ENCODE data around the gene CFLAR.

The CFLAR gene

DNA sequence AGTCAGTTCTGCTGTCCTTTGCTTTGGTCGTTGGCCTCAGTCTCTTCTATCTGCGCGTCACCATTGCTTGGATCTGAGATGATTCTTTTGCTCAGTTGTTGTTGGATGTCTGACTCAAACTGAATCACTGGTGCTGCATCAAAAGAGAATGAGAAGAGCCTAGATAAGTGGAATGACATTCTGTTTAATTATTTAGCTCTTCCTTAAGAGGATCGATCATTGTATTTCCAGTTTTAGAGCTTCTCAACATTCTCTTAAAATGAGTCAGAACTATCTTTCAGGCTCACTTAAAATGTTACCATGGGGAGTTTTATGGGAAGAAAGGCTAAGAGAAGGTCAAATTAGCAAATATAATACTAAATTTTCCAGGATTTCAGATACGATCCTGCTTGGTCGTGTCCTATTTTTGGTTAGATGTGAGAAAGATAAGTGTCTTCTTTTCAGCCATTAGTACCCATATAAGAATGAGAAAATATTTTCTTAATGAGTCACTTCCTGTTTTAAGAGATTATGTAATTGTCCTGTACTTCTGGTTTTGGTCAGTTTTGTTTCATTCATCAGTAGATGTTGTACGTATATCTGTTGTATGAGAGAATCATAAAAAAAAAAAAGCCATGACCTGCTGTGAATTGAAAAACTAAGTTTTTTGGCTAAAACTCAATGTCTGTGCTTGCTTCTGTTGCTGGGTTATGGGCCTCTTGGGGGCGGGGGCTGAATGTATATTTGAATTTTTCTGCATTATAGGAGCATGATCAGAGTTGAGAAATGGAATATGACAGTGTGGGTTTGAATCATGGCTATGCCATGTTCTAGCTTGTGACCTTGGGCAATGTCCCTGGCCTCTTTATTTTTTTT is 35.4 kb downstream of the CFLAR start:
- Histone ChIP-seq H3K27me3 (ENCODE audit: low read depth, low read length) (no peaks in the 10 kb centered on the region), H3K36me3 (ENCODE audit: control insufficient read depth in 1 of 2, insufficient read depth in 2 of 2, low read length in 2 of 2) (peaks cover 35 to 52% of the 10 kb centered on the region in 2 donors), H3K4me3 (ENCODE audit: low read depth in 1 of 2, low read length in 2 of 2) (no peak overlapping the region), H3K4me1 (ENCODE audit: control insufficient read depth in 1 of 2, insufficient read depth in 2 of 2, low read length in 2 of 2) (peaks cover 20 to 21% of the 10 kb centered on the region in 2 donors), H3K9me3 (ENCODE audit: control insufficient read depth in 1 of 2, low read length in 2 of 2) (no peaks in the 10 kb centered on the region), H3K27ac (ENCODE audit: low read length) (peak overlapping the region; percentile 90)

DNA sequence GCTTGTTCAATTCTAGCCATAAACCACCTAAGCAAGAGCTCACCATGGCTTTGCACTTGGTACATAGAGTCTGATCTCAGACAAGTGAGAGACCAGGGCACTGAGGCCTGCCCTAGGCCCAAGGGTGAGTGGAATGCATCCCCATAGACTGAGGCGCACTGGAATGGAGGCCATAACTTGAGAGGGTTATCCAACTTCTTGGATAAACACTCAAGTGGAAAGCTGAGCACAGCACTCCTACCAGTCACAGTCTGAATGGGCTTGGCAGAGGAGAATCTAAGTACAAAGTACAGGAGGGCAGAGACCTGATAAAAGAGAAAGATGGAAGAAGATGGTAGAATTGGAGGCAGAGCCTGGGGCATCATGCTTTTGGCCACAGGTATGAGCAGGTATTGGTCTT is 36.6 kb downstream of the CFLAR start:
- Histone ChIP-seq H3K4me1 (ENCODE audit: control insufficient read depth in 1 of 2, insufficient read depth in 2 of 2, low read length in 2 of 2) (peaks cover 20 to 21% of the 10 kb centered on the region in 2 donors), H3K27me3 (ENCODE audit: low read depth, low read length) (no peaks in the 10 kb centered on the region), H3K4me3 (ENCODE audit: low read depth in 1 of 2, low read length in 2 of 2) (no peak overlapping the region), H3K27ac (ENCODE audit: low read length) (peak overlapping the region; percentile 81), H3K9me3 (ENCODE audit: control insufficient read depth in 1 of 2, low read length in 2 of 2) (no peaks in the 10 kb centered on the region), H3K36me3 (ENCODE audit: control insufficient read depth in 1 of 2, insufficient read depth in 2 of 2, low read length in 2 of 2) (peaks cover 33 to 58% of the 10 kb centered on the region in 2 donors)

DNA sequence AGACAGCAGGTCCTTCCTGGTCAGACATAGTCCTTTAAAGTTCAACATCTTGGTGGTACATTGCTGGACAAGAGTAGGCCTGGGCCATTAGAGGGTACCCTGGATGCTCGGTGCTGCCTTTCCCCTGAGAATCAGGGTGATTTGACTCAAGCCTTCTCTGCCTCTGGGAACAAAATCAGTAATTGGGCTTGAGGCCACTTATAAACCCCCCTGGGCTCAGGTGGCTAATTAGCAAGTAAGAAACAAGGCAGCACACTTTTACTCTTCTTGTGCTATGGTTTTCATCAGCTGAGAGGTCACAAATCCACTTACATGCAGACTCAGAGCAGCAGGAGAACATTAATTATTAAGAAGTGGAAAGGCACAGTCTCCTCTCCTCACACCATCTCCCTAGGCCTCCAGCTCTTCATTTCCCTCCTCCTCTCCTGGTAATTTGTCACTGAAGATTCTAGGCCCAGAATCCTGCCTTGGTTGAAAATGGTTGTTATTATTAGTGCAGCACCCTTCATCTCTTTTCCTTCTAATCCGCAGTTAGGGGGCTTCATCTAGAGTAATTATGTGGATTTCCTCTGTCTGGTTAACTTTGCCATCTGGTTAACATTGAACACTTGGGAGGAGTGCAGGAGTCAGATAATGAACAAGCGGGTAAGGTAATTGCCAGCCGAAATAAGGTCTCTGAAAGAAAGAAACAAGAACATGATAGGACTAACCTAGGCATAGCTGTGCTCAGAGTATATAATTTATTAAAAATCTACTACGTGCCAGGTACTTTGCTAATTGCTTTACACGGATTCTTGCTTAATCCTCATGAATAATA is 37.2 kb downstream of the CFLAR start:
- Histone ChIP-seq H3K9me3 (ENCODE audit: control insufficient read depth in 1 of 2, low read length in 2 of 2) (no peaks in the 10 kb centered on the region), H3K36me3 (ENCODE audit: control insufficient read depth in 1 of 2, insufficient read depth in 2 of 2, low read length in 2 of 2) (peaks cover 33 to 65% of the 10 kb centered on the region in 2 donors), H3K27ac (ENCODE audit: low read length) (peak overlapping the region; percentile 81), H3K4me1 (ENCODE audit: control insufficient read depth in 1 of 2, insufficient read depth in 2 of 2, low read length in 2 of 2) (peaks cover 27% of the 10 kb centered on the region in 2 donors), H3K27me3 (ENCODE audit: low read depth, low read length) (no peaks in the 10 kb centered on the region), H3K4me3 (ENCODE audit: low read depth in 1 of 2, low read length in 2 of 2) (no peak overlapping the region)

DNA sequence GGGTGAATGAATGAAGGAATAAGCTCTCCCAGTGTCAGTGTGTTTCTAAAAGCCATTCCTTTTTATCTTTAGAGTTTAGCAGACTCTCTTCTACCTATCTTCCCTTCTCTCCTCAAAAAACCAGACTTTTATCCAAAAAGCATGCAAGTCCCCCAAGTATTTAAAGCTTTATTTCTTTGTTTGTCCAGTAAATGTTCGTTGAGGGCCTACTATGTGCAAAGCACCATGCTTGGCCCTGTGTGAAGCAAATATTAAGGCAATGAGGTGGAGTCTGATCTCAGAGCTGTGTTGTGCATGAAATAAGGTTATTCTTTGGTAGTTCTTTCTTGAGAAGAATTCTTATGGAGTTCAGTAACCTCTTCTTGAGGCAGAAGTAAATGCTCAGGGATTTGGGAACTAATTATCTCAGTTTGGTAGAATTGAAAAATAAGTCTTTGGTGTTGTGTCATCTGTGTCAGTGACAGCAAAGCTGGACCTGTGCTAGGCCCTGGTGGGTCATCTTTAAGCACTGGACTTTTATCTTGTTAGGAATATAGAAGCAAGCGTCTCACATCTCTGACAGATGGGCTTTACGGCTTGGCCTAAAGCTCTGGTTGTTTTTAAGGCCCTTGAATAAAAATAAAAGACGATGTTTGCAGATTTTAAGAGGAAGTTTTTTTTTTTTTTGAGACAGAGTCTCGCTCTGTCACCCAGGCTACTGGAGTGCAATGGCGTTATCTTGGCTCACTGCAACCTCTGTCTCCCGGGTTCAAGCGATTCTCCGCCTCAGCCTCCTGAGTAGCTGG is 38.8 kb downstream of the CFLAR start:
- Histone ChIP-seq H3K9me3 (ENCODE audit: control insufficient read depth in 1 of 2, low read length in 2 of 2) (no peaks in the 10 kb centered on the region), H3K27me3 (ENCODE audit: low read depth, low read length) (no peaks in the 10 kb centered on the region), H3K27ac (ENCODE audit: low read length) (peak overlapping the region; percentile 71), H3K4me3 (ENCODE audit: low read depth in 1 of 2, low read length in 2 of 2) (no peak overlapping the region), H3K4me1 (ENCODE audit: control insufficient read depth in 1 of 2, insufficient read depth in 2 of 2, low read length in 2 of 2) (peaks cover 25 to 26% of the 10 kb centered on the region in 2 donors), H3K36me3 (ENCODE audit: control insufficient read depth in 1 of 2, insufficient read depth in 2 of 2, low read length in 2 of 2) (peaks cover 38 to 62% of the 10 kb centered on the region in 2 donors)

DNA sequence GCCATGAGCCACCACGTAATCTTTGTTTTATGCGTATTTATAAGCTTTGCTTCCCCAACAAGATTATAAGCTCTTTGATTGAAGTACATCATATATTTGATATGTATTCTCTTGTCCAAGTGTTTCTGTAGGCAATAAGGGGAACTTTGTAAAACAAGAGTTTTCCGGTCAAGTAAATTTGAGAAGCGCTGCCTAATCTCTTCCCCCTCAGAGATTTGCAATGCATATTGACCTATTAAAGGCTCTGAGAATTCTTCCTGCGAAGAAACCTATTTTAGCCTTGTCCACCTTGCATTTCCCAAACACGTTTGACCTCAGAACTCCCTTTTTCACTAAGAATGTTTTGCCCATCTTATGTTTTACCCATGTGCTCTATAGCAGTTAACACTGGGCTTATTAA is 40.1 kb downstream of the CFLAR start:
- no peak overlapping the region for H3K27ac ChIP-seq (ENCODE audit: low read length)
- no peak overlapping the region for H3K4me3 ChIP-seq (ENCODE audit: low read depth in 1 of 2, low read length in 2 of 2)
- H3K36me3 ChIP-seq (ENCODE audit: control insufficient read depth in 1 of 2, insufficient read depth in 2 of 2, low read length in 2 of 2), result peaks cover 50 to 64% of the 10 kb centered on the region in 2 donors
- H3K27me3 ChIP-seq (ENCODE audit: low read depth, low read length), result no peaks in the 10 kb centered on the region
- no peaks in the 10 kb centered on the region for H3K9me3 ChIP-seq (ENCODE audit: control insufficient read depth in 1 of 2, low read length in 2 of 2)
- H3K4me1 ChIP-seq (ENCODE audit: control insufficient read depth in 1 of 2, insufficient read depth in 2 of 2, low read length in 2 of 2), result peaks cover 18 to 21% of the 10 kb centered on the region in 2 donors

- no peak overlapping the region for H3K4me3 ChIP-seq (ENCODE audit: low read depth in 1 of 2, low read length in 2 of 2)
- no peaks in the 10 kb centered on the region for H3K9me3 ChIP-seq (ENCODE audit: control insufficient read depth in 1 of 2, low read length in 2 of 2)
- peaks cover 16 to 18% of the 10 kb centered on the region in 2 donors for H3K4me1 ChIP-seq (ENCODE audit: control insufficient read depth in 1 of 2, insufficient read depth in 2 of 2, low read length in 2 of 2)
- H3K27ac ChIP-seq (ENCODE audit: low read length), result no peak overlapping the region
- no peaks in the 10 kb centered on the region for H3K27me3 ChIP-seq (ENCODE audit: low read depth, low read length)
- H3K36me3 ChIP-seq (ENCODE audit: control insufficient read depth in 1 of 2, insufficient read depth in 2 of 2, low read length in 2 of 2), result peaks cover 50 to 64% of the 10 kb centered on the region in 2 donors
Measured at GRCh38 chr2:201156640-201157039, 40.7 kb downstream of the CFLAR start.

DNA sequence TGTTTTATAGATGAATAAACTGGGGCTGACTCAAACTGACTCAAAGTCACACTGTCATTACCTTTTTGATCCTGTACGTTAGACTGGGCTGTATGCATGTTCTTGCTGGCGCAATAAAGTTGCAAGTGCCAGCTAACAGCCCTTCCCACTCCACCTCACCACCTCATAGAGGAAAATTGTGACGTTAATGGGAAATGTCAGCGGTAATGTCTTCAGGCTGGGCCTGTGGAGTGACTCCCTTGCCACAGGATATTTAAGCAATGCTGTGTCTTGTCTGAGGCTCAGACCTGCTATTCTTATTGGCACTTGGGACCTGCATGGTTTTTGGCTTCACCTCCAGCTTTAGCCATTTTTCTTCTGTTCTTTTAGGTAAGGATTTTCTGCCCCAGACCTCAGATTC is 41.7 kb downstream of the CFLAR start:
- peaks cover 13 to 14% of the 10 kb centered on the region in 2 donors for H3K4me1 ChIP-seq (ENCODE audit: control insufficient read depth in 1 of 2, insufficient read depth in 2 of 2, low read length in 2 of 2)
- H3K9me3 ChIP-seq (ENCODE audit: control insufficient read depth in 1 of 2, low read length in 2 of 2), result no peaks in the 10 kb centered on the region
- peak overlapping the region; percentile 80 for H3K27ac ChIP-seq (ENCODE audit: low read length)
- H3K27me3 ChIP-seq (ENCODE audit: low read depth, low read length), result no peaks in the 10 kb centered on the region
- no peak overlapping the region for H3K4me3 ChIP-seq (ENCODE audit: low read depth in 1 of 2, low read length in 2 of 2)
- H3K36me3 ChIP-seq (ENCODE audit: control insufficient read depth in 1 of 2, insufficient read depth in 2 of 2, low read length in 2 of 2), result peaks cover 49 to 69% of the 10 kb centered on the region in 2 donors

- Histone ChIP-seq H3K9me3 (ENCODE audit: control insufficient read depth in 1 of 2, low read length in 2 of 2) (no peaks in the 10 kb centered on the region), H3K4me3 (ENCODE audit: low read depth in 1 of 2, low read length in 2 of 2) (no peak overlapping the region), H3K27me3 (ENCODE audit: low read depth, low read length) (no peaks in the 10 kb centered on the region), H3K27ac (ENCODE audit: low read length) (peak overlapping the region; percentile 80), H3K4me1 (ENCODE audit: control insufficient read depth in 1 of 2, insufficient read depth in 2 of 2, low read length in 2 of 2) (peaks cover 10 to 18% of the 10 kb centered on the region in 2 donors), H3K36me3 (ENCODE audit: control insufficient read depth in 1 of 2, insufficient read depth in 2 of 2, low read length in 2 of 2) (peaks cover 49 to 69% of the 10 kb centered on the region in 2 donors)
Measured at GRCh38 chr2:201158111-201158929, 42.4 kb downstream of the CFLAR start.

DNA sequence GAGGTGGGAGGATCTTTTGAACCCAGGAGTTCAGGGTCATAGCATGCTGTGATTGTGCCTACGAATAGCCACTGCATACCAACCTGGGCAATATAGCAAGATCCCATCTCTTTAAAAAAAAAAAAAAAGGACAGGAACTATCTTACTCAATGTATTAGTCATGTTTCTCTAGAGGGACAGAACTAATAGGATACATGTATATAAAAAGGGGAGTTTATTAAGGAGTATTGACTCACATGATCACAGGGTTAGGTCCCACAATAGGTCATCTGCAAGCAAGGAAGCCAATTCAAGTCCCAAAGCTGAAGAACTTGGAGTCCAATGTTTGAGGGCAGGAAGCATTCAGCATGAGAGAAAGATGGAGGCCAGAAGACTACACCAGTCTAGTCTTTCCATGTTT is 48.2 kb downstream of the CFLAR start:
- H3K36me3 ChIP-seq (ENCODE audit: control insufficient read depth in 1 of 2, insufficient read depth in 2 of 2, low read length in 2 of 2), result peaks cover 47 to 69% of the 10 kb centered on the region in 2 donors
- no peak overlapping the region for H3K27ac ChIP-seq (ENCODE audit: low read length)
- H3K4me1 ChIP-seq (ENCODE audit: control insufficient read depth in 1 of 2, insufficient read depth in 2 of 2, low read length in 2 of 2), result peaks cover 0 to 11% of the 10 kb centered on the region in 2 donors

DNA sequence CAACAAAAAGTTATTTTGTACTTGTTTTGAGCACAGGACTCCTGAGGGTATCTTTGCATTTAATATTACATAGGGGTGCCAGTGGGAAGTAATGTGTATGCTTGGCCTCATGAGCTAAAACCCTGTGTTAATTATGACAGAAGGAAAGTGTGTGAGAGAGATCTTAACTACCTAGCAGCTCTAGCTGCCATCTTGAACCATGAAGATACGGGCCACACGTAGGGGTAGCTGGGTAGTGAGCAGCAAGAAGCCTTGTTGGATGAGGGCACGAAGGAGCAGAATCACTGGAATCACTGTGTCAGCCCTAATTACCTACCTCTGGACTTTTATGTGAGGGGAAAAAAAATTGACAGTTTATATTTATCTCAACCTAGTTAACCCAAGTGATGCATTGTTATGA is 51.6 kb downstream of the CFLAR start:
- H3K9me3 ChIP-seq (ENCODE audit: control insufficient read depth in 1 of 2, low read length in 2 of 2), result no peaks in the 10 kb centered on the region
- H3K36me3 ChIP-seq (ENCODE audit: control insufficient read depth in 1 of 2, insufficient read depth in 2 of 2, low read length in 2 of 2), result peaks cover 27 to 45% of the 10 kb centered on the region in 2 donors
- H3K4me1 ChIP-seq (ENCODE audit: control insufficient read depth in 1 of 2, insufficient read depth in 2 of 2, low read length in 2 of 2), result peaks cover 0 to 11% of the 10 kb centered on the region in 2 donors
- no peak overlapping the region for H3K4me3 ChIP-seq (ENCODE audit: low read depth in 1 of 2, low read length in 2 of 2)
- H3K27ac ChIP-seq (ENCODE audit: low read length), result no peak overlapping the region
- H3K27me3 ChIP-seq (ENCODE audit: low read depth, low read length), result no peaks in the 10 kb centered on the region

More for the DNA sequence above, 48.2 kb downstream of the CFLAR start:
- Histone ChIP-seq H3K4me3 (ENCODE audit: low read depth in 1 of 2, low read length in 2 of 2) (no peak overlapping the region), H3K9me3 (ENCODE audit: control insufficient read depth in 1 of 2, low read length in 2 of 2) (no peaks in the 10 kb centered on the region), H3K27me3 (ENCODE audit: low read depth, low read length) (no peaks in the 10 kb centered on the region)
